GM21786 (cell line): ENCODE data around the gene GPER1.
"Not testable (repeated sequence)": the region's sequence is repeated elsewhere in the genome, so short reads cannot be mapped to it uniquely, and the experiment has no call there.

Experiments
- ATAC-seq: cut with Tn5 transposase; IDR thresholded peaks from one replicate; pipeline ENCODE4 v1.9.1; 2021; ENCODE audit not compliant: unreplicated experiment

The GPER1 gene

DNA sequence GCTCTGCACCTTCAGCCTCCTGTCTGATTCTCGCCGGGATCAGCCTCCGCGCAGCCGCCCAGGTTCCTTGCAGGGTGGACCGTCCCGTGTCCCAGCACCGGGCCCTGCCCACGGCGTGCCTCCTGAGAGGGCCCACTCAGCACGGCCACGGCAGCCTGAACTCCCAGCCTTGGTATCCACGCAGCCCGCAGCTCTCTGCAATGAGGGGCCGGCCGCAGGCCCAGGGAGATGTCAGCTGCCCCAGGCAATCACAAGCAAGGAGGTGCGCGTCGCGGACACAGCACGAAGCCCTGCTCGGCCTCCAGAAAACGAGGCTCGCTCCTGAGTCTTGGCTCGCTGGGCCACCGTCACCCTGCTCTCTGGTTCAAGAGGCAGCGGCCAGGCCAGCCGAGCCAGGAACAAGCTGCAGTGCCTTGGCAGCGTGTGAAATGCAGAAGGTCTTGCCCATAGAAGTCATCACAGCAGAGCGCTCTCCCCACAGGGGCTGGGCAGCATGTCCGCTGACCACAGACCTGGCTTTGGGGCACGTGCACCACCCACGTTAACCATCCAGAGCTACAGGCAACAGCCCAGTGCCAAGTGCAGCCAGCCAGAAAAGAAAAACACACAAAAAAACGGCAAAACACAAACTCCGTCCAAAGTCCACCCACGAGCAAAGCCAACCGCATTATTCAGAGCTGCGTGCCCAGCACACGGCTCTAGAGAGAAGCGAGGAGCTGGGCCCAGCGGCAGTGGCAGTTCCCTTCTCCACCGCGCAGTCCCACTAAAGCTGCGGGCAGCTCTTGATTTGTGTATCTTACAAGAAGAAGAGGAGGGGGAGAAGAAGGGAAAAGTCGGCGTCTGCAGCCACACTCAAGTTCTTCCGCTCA is 13.9 kb downstream of the GPER1 start:
- no peak for ATAC-seq

DNA sequence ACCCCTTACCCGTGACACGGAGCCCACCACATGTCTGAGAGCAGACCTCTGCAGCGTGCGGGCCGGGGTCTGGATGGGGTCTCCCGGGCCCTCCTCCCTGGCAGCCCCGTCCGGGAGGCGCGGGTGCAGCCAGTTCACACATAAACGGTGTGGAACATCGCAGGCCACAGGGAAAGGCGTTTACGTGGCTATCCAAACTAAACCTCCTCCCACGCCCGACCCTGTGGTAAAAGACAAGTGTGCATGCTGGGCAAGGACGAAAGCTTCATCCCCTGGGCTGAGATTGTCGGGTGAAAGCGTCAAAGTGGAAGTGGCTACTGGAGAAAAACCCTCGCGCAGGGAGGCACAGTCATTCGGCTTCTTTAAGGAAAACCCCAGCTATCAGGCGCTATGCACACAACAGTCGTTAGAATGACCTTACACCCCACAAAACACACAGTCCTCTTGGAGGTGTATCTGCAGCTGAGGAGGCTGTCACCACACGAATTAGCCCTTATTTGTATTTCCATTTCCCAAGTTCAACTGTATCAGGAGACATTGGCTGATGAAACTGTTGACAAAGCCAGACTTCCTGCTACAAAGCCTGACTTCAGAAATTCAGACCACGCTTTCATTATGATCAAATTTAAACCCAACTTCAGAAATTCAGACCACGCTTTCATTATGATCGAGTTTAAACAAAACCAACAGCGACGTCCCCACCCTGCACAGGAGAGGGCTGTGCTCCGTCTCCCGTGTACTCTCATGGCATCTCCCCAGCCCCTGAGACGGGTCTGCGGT is 15.3 kb downstream of the GPER1 start:
- ATAC-seq: peak; percentile 37

DNA sequence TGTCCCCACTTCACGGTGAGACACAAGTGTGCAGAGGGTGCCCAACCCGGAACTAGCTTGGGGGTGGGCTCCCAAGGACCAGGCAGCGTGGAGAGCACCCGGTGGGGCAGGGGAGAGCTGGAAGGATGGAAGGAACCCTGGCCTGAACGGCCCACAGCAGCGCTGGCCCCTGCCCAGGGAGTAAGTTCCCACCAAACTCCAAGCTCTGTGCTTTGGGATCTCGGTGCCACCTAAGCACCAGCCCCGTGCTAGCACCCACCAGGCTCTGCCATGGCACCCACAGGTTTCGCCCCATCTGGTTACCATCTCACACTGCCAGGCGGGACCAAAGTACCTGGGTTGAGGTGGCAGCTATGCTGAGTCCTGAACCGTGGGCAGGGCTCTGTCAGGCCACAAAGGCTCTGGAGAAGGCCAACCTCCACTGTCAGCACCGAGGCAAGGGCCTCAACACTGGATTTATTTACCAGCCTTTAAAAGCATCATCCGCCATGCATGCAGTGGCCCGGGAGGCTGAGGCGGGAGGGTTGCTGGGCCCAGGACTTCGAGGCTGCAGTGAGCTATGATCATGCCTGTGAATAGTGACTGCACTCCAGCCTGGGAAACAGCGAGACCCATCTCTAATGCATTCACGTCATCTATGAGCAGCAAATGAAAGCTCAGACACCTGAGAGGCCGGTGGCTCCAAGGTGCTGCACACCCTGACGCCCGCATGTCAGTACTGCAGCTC is 16.0 kb downstream of the GPER1 start:
- ATAC-seq: no peak

DNA sequence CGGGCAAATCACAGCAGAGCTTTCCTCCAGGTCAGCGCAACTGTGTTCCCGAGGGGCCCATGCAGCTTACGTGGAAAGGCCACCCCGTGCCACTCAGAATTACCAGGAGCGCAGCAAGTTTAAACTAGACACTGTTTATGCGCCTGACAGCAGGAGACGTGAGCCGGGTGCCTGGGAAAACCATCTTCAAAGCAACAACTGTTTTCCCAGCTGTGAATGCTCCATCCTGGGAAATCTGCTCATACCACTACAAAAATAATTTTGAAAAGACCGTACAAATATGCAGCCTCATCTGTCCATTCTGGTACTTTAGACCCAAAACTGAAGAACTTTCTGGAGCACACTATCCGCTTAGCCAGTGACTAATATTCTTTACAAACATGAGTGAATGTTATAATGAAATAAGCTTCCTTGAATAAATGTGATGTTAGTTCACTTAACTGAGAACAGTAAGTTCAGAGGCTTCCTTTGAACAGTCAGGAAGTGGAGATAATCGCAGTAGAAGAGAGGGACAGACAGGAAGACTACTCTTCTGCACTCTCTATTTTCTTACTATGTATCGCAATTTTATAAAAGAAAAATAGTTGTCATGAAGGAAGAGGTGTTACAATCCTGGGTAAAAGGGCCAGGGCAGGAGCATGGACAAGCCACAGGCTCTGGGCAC is 16.7 kb downstream of the GPER1 start:
- ATAC-seq: no peak

DNA sequence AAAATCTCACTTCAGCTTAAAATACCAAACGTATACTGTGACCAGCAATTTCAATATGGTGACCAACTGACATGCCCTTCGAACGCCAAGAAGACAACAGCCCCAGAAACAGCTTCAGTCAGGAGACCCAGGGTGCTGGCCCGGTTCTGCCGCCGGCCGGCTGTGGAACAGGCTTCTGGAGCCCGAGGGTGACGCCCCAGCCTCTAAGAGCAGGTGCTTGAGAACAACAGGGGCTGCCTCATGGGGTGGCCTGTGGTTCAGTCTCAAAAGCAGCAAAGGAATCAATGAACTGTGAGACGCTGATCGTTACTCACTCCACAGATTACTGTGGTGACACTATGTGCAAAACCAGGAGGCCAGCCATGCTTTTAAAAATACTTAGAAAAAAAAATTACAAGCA is 17.3 kb downstream of the GPER1 start:
- ATAC-seq: peak; percentile 68

DNA sequence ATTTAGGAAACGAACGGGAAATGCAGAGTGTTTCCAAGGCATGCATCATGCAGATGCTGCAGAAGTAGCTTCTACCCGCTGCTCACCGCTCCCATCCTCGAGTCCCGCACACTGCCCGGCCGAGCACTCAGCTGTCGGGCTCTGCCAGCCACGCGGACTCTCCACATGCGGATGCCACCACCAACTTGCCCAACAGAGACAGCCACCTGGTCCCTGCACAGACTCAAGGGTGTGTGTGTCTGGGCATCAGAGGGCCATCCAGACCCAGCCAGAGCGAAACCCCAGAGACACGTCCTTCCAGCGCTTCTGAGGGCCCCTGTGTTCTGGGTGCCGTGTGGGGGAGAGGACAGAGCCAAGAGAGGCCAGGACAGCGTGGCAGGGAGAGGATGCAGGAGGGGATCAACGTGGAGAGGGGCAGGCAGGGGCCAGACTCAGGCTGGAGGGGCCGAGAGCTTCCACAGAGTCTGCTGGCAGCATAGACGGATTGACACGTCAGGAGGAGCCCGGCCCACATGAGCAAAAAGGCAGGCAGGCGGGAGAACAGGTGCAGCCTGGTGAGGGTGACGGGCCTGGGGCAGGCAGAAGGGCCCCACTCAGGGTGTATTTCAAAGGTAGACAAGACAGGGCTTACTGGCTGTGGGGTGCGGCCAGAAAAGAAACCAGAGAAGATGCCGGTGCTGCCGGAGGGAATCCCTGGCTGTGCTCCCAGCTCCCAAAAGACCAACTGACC is 18.3 kb downstream of the GPER1 start:
- ATAC-seq: no peak

DNA sequence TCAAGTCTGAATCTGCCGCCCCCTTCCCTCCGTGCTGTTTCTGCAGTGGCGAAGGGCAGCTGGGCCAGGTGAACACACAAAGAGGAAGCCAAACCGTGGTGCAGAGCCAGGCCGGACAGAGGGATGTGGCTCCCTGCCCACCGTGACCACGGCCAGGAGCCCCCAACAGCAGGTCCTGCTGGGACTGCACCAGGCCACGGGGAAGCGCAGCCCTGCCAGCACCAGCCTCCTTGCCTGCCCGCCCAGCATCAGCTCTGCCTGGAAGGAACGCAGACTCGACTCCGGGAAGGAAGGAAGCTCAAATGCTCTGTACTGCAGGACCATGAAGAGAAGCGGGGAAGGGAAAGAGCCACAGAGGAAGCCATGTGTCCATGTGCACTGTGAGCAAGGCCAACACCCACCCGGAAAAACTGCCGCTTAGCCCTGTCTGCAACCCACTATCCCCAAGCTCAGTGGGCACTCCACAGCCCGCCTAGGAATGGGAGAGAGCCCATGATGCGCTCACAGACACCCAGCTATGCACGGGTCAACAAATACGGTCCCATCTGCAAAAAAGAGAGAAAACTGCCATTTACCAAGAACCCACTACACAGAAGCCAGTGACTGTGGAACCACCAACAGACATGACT is 19.0 kb downstream of the GPER1 start:
- no peak for ATAC-seq

DNA sequence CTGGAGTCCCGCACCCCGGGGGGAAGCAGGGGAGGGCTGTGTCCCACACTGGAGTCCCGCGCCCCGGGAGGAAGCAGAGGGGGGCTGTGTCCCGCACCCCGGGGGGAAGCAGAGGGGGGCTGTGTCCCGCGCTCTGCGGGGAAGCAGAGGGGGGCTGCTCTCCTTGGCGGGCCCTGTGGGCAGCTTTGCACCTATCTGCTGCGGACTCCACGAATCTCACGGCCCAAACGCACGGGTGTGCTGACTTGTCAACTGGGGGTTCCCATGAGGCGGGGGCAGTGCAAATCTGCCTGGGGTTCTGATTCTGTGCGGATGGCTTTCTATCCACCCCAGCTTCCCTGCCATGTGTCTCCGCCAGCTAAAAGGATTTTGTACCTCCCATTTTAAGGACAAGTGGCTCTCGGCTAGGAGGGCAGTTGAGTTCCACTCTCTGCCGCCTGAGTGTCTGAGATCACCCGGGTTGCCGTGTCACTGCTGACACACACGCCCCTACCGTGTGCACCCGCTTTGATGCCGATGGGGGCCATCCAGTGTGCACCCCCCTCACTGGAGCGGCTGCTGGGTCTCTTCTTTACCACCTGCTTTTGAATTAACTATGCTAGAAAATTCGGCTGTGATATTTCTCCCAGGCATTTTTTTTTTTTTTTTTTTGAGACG is 20.5 kb downstream of the GPER1 start:
- no peak for ATAC-seq

DNA sequence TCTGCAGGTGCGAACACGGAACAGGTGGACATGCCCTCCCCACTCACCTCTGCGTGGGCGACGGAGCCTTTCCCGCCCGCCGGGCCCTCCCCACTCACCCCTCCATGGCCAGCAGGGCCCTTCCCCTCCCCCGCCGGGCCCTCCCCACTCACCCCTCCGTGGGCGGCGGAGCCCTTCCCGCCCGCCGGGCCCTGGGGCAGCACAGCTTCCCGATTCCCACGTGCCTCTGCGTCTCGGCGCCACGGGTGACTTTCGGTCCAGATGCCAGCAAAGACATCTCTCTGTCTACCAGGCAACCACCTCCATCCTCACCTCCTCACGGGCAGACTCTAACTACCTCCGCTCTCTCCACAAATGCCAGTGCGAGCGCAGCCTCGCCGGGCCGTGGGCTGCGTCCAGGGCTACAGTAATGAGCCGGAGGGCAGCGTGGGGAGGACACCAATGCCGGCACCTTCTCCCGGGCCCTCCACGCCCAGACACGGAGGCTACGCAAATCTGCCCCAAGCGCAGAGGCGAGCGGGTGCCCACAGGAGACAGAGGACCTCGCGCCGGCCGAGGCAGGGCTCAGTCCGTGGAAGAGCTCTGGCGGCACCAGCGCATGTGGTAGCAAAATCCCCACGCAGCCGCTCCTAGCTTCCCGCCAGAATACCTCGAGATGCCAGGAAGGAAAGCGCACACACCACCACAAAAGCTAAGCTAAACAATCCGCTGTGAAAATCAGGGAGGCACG is 21.8 kb downstream of the GPER1 start:
- no peak for ATAC-seq

DNA sequence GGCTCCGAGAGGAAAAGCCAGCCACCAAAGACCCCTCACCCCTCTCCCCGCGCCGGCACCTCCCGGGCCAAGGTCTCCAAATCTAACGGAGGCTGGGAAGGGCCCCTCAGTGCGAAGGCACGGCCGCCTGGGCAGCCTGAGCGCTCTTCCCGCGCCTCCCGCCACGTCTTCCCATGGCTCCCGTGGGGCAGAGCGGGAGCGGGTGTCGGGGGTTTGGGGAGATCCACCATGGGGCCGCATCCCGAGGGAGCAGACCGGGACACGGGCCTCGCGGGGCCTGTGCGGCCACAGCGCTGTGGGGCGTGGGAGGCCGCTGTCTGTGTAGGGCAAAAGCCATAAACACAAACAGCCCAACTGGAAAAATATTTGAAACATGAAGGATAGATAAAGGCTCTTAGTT is 22.4 kb downstream of the GPER1 start:
- ATAC-seq: no peak

DNA sequence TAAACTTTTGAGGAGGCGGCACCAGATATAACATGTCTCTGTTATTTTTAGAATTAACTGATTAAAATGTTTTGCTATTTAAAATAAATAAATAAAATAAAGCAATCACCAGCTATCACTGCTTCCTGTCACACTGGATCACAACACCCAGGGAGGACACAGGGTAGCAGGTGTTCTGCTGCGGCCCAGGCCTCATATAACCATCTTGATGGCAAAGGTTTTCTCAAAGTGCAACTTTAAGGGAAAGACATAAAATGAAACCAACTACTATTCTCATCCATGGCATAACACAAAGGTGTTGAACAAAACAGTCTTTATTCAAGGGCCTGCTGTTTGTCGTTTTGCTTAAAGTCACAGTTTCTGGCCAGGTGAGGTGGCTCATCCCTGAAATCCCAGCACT is 23.2 kb downstream of the GPER1 start:
- no peak for ATAC-seq

DNA sequence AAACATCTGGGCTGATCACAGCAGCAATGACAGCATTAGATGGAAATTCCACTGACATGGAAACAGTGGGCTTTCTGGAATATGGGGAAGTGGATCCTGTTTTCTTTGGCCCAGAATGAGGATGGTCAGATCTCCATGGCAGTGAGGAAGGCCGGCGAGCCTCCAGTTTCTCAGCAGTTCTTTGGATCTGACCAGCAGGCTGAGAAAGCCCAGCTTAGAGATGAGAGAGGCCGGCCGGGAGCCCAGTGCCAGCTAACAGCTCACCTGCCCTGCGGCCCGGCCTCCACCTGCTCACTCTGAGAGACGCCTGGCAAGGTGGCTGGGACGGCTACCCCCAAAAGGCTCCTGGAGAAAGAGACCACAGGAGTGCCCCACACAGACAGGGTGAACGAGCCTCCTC is 24.2 kb downstream of the GPER1 start:
- ATAC-seq: no peak

DNA sequence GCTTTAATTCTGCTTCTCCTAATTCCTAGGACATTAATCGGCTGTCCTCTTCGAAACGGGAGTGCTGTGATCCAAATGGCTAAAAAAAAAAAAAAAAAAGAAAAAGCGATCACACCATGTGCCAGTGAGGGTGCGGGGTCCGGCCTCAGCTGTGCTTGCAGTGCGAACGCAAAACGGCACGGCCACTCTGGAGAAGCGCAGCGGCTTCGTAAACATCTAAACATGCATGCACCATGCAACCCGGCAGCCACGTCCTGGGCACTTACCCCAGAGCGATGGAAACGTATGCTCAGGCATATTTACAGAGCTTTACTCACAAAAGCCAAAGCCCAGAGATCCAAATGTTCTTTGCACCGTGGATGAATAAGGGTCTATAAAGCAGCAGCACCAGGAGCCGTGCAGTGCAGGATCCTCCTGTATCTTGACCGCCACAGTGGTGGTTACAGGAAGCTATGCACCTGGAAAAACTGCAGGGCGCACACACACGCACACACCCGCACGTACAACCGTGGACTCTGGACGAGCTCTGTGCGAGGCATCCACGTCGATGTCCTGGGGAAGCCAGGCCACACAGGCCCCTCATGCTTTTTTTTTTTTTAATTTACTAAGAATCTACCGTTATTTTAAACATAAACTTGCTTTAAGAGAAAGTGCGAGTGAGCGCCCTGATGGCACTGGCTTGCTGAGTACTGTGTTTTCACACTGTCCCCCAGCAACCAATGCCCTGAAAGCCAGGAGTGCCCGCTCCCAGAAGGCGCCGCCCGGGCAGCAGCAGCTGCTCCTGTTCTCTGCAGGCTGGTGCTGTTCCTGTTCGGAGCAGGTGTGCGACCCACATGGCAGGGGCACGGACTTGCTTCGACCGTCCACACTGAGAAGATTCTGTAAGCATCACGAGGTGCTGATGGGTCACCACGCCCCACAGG is 25.0 kb downstream of the GPER1 start:
- ATAC-seq: no peak

DNA sequence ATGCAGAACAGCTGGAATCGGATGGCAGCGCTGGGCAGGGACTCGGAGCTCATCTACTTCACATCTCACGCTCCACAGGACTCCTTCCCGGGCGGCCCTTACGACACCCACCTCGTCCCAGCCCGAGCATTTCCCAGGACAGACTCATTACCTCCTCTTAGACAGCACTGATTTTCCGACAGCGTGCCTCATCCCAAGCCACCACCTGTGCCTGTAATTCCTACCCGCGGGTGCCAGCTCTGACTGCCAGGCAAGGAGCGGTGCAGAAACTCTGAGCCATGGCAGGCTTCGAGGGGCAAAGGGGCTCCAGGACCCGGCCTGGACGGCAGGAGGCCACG is 25.6 kb downstream of the GPER1 start:
- ATAC-seq: no peak

DNA sequence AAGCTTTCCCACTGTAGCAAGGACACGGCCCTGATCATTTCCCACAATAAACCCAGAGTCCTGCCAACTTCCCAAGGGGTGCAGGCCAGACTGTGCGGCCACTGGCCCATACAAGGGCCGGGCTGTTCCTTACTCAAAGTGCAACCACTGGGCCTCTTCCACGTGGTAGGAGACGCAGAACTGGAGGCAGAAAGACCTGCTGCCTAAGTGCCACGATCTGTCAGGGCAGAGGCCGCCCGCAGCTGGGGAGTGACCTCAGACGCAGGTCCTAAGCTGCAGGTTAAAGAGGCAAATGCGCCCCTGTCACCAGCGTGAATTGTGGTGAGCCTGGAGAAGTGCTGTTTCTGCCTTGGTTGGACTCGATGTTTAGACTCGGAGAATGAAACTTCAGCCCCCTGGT is 26.2 kb downstream of the GPER1 start:
- no peak for ATAC-seq

DNA sequence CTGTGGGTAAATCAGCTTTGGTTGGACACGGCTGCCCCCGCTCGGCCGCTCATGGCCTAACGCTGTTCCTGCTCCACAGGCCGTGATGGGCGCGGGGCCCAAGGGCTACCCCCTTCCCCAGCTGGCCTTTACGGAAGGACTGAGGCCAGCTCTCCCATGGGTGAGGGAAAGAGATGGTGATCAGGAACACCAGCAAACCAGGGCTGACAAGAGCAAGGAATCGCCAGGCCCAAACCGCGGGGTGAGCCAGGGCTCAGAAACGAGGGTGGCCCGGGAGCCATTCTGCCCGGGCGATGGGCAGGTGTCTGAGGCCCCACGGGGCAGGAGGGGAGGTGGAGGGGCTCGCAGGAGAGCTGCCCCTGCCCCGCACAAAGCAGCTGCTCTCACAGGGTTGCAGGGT is 26.6 kb downstream of the GPER1 start:
- ATAC-seq: no peak

DNA sequence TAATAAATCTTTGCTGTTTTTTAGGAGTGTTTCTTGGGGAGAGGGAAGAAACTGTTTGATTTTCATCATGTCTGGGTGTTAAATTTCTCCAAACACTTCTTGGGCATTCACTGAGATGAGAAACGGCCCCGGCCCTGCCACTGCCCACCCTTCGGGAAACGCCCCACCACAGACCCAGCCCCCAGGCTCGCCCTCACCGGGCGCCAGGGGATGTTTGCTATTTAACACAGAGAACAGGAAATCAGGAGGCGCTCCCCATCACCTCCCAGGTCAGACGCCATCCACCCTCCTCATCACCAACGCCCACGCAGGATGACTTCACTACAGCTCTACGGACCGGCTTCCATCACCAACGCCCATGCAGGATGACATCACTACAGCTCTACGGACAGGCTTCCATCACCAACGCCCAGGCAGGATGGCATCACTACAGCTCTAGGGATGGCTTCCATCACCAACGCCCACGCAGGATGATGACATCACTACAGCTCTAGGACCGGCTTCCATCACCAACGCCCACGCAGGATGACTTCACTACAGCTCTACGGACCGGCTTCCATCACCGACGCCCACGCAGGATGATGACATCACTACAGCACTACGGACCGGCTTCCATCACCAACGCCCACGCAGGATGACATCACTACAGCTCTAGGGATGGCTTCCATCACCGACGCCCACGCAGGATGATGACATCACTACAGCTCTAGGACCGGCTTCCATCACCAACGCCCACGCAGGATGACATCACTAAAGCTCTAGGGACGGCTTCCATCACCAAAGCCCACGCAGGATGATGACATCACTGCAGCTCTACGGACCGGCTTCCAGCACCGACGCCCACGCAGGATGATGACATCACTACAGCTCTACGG is 27.5 kb downstream of the GPER1 start:
- ATAC-seq: not testable (repeated sequence)
